Measurements from ENCODE around the gene MNAT1. TPM values are rescaled to one million over a fixed set of nuclear protein-coding genes. Genes with fewer than 3 reads are reported as not detected.

MNAT1 gene
- polyA plus RNA-seq, 1 of the 3 experiments (the other 2 are of a cell fraction): 38.9 TPM

GRCh38 chr14:60734465-60735242, at the start of gene MNAT1 (continued):
- TF ChIP-seq FOXJ3 (CRISPR knock-in tag; IDR thresholded peaks at IDR 0.05) (no peak), MAX (IDR thresholded peaks at IDR 0.05; ENCODE audit: low read depth) (peak; percentile 86), SIN3A (IDR thresholded peaks at IDR 0.05; ENCODE audit: borderline replicate concordance, low read depth, low read length) (peak; percentile 92; the same call in 1 of the 2 replicates), GABPA (IDR thresholded peaks at IDR 0.05; ENCODE audit: low read depth) (peak; percentile 67), TAF1 (IDR thresholded peaks at IDR 0.05; ENCODE audit: borderline replicate concordance, low read depth, low read length) (peak; percentile 100), CHD2 (IDR thresholded peaks at IDR 0.05; ENCODE audit: low read length, partially characterized antibody) (peak; percentile 69), REST (IDR thresholded peaks at IDR 0.05; ENCODE audit: low read depth, low read length) (peak; percentile 77)

- Histone ChIP-seq H3K36me3 (replicated peaks in 1 of 2; ENCODE audit: control insufficient read depth in 1 of 2, insufficient read depth in 2 of 2, low read length in 1 of 2) (no peaks in the 10 kb centered on the region), H3K79me2 (ENCODE audit: insufficient read depth) (no peaks in the 10 kb centered on the region), H3K27me3 (ENCODE audit: insufficient read depth) (no peaks in the 10 kb centered on the region), H3K4me2 (no peak overlapping the region), H3K27ac (ENCODE audit: low read depth in 2 of 2, low read length in 1 of 2) (no peak overlapping the region), H3K4me3 (ENCODE audit: low read depth in 2 of 2, low read length in 1 of 2) (no peak overlapping the region), H3K9ac (no peak overlapping the region), H3F3A (replicated peaks; ENCODE audit: insufficient read depth) (no peaks in the 10 kb centered on the region), H2AFZ (ENCODE audit: low read depth) (no peak overlapping the region), H3K9me2 (no peaks in the 10 kb centered on the region), H3K4me1 (ENCODE audit: control insufficient read depth in 1 of 2, insufficient read depth in 2 of 2, low read depth in 1 of 2, low read length in 1 of 2) (no peaks in the 10 kb centered on the region), H3K9me3 (peaks cover 3% of the 10 kb centered on the region; the same call in 1 of the 2 replicates), H4K20me1 (ENCODE audit: insufficient read depth) (no peaks in the 10 kb centered on the region)
- CTCF ChIA-PET: no interaction called here
- POLR2A ChIA-PET: no interaction called here
- no peak for DNase-seq
- no peak for TF ChIP-seq SMC3 (IDR thresholded peaks at IDR 0.05; ENCODE audit: low read depth, low read length)
These were observed 47.7 kb upstream of the MNAT1 start for GRCh38 chr14:60686865-60687264.

GRCh38 chr14:60691383-60692113, 43.0 kb upstream of the MNAT1 start:
- H3K27me3 ChIP-seq (ENCODE audit: insufficient read depth): no peaks in the 10 kb centered on the region
- 83% methylated on average over 3 of the region's 3 CpGs for WGBS (ENCODE audit: low lambda C conversion rate)

More at GRCh38 chr14:60691383-60692113, 43.0 kb upstream of the MNAT1 start:
- no peak overlapping the region for H3K27ac ChIP-seq (ENCODE audit: low read depth in 2 of 2, low read length in 1 of 2)
- H4K20me1 ChIP-seq (ENCODE audit: insufficient read depth): no peaks in the 10 kb centered on the region
- no peaks in the 10 kb centered on the region for H3K36me3 ChIP-seq (replicated peaks in 1 of 2; ENCODE audit: control insufficient read depth in 1 of 2, insufficient read depth in 2 of 2, low read length in 1 of 2)
- DNase-seq: no peak
- no peaks in the 10 kb centered on the region for H3K9me3 ChIP-seq
- ChIA-PET CTCF (interaction anchor here (1.1 kb wide), 1 partner anchor 38 kb away, joined by 3 read pairs; no protein-coding TSS in a partner anchor), POLR2A (no interaction called here)
- no peaks in the 10 kb centered on the region for H3K79me2 ChIP-seq (ENCODE audit: insufficient read depth)
- H3K4me3 ChIP-seq (ENCODE audit: low read depth in 2 of 2, low read length in 1 of 2): no peak overlapping the region
- H2AFZ ChIP-seq (ENCODE audit: low read depth): 0 out of 2 replicates have a peak overlapping the region, but pooled peaks have one; percentile 11
- H3K9ac ChIP-seq: no peak overlapping the region
- no peak for TF ChIP-seq FOXJ3 (CRISPR knock-in tag; IDR thresholded peaks at IDR 0.05)
- no peak for TF ChIP-seq EZH2phosphoT487 (IDR thresholded peaks at IDR 0.05; ENCODE audit: borderline replicate concordance, low read depth)
- TF ChIP-seq SIN3A (IDR thresholded peaks at IDR 0.05; ENCODE audit: borderline replicate concordance, low read depth, low read length): no peak
- no peak for TF ChIP-seq JUND (IDR thresholded peaks at IDR 0.05)
- no peak for TF ChIP-seq YY1 (IDR thresholded peaks at IDR 0.05; ENCODE audit: low read depth)
- no peak for TF ChIP-seq EP300 (IDR thresholded peaks at IDR 0.05; ENCODE audit: borderline replicate concordance in 1 of 2, low read depth in 1 of 2, low read length in 1 of 2)
- no peak for TF ChIP-seq SMC3 (IDR thresholded peaks at IDR 0.05; ENCODE audit: low read depth, low read length)
- no peak for TF ChIP-seq NFIC (IDR thresholded peaks at IDR 0.05; ENCODE audit: borderline replicate concordance)
- no peak for TF ChIP-seq TEAD4 (IDR thresholded peaks at IDR 0.05; ENCODE audit: borderline replicate concordance, insufficient read depth)
- no peak for TF ChIP-seq REST (IDR thresholded peaks at IDR 0.05; ENCODE audit: low read depth, low read length)
- no peak overlapping the region for H3K4me2 ChIP-seq
- H3K9me2 ChIP-seq: no peaks in the 10 kb centered on the region
- H3F3A ChIP-seq (replicated peaks; ENCODE audit: insufficient read depth): no peaks in the 10 kb centered on the region
- H3K4me1 ChIP-seq (ENCODE audit: control insufficient read depth in 1 of 2, insufficient read depth in 2 of 2, low read depth in 1 of 2, low read length in 1 of 2): no peaks in the 10 kb centered on the region
